Upper lobe of left lung (tissue), 6 donors: ENCODE results near the gene UBASH3A. TPM values are rescaled to one million over a fixed set of nuclear protein-coding genes. Genes with fewer than 3 reads are reported as not detected.
"Not testable (repeated sequence)": the region's sequence is repeated elsewhere in the genome, so short reads cannot be mapped to it uniquely, and the experiment has no call there.

Source experiments
- ATAC-seq, 2 donors: fragments of 200-7000 bp; cut with Tn5 transposase; one replicate each; pipeline ENCODE4 v1.9.1; 2022; ENCODE audit warnings: mild to moderate bottlenecking in 2 of 2, moderate library complexity in 2 of 2; ENCODE audit not compliant: low FRiP score in 2 of 2
- DNase-seq, 2 donors: peaks; one replicate each; pipeline ENCODE4 v3.0.0-alpha.2; 2019 to 2020
- H3K27ac ChIP-seq, 4 donors: fragments of 200-600 bp; sonication (generic); one replicate each; pipeline ENCODE4 v1.5.1; 2016 to 2019
- H3K27me3 ChIP-seq, 4 donors: fragments of 200-600 bp; sonication (generic); one replicate each; pipeline ENCODE4 v1.5.1; 2017 to 2019
- H3K36me3 ChIP-seq, 4 donors: fragments of 200-600 bp; sonication (generic); one replicate each; pipeline ENCODE4 v1.5.1; 2016 to 2019
- H3K4me1 ChIP-seq, 4 donors: fragments of 200-600 bp; sonication (generic); one replicate each; pipeline ENCODE4 v1.5.1; 2018 to 2019
- H3K4me3 ChIP-seq, 4 donors: fragments of 200-600 bp; sonication (generic); one replicate each; pipeline ENCODE4 v1.5.1; 2017 to 2019; ENCODE audit warnings: mild to moderate bottlenecking in 2 of 4, moderate library complexity in 1 of 4
- H3K9me3 ChIP-seq, 4 donors: fragments of 200-600 bp; sonication (generic); one replicate each; pipeline ENCODE4 v1.5.1; 2018 to 2019
- CTCF ChIP-seq, 6 experiments: fragments of 450-650 bp in 4 of 6; fragments of 200-600 bp in 2 of 6; sonication (generic) in 2 of 6; IDR thresholded peaks; one replicate each; pipeline ENCODE4 v1.5.1; 2016 to 2019; ENCODE audit warnings: antibody characterized with exemption in 6 of 6
- EP300 ChIP-seq, 4 donors: sonication (generic); formaldehyde crosslinking; IDR thresholded peaks; one replicate each; pipeline ENCODE4 v1.5.1; 2017; ENCODE audit warnings: antibody characterized with exemption in 4 of 4, control low read depth in 2 of 4
- POLR2A ChIP-seq, 4 donors: fragments of 450-650 bp; IDR thresholded peaks; one replicate each; pipeline ENCODE4 v1.5.1; 2016 to 2017; ENCODE audit warnings: antibody characterized with exemption in 4 of 4, mild to moderate bottlenecking in 2 of 4
- POLR2AphosphoS5 ChIP-seq, 2 donors: sonication (generic); formaldehyde crosslinking; IDR thresholded peaks; one replicate each; pipeline ENCODE4 v1.5.1; 2017; ENCODE audit warnings: antibody characterized with exemption in 2 of 2
- WGBS, 2 donors: methylation state at CpG; one replicate each; pipeline ENCODE4 v1.1.5; 2017 to 2018; 5-methylcytosine and 5-hydroxymethylcytosine counted together
- total RNA-seq, 6 donors: library from RNA; depleted of rRNA in 4 of 6; stranded (reverse); fragments of >200 nt in 4 of 6; gene quantifications; one replicate each; pipeline versions ENCODE4 v1.1.0 to v1.2.1, GENCODE V29; 2016 to 2021
- donor health status: DM: no; HTN: no; CAD: no; lungs with moderate emphysema.
- donor health status: DM: no; HTN: yes; CAD: no; lungs with severe emphysema.

The UBASH3A gene
- total RNA-seq, 6 donors from 2014 or later: 1.4 to 7.3 (median 2.9) TPM; not detected in 1

GRCh38 chr21:42467140-42467983 lies 63.7 kb downstream of the UBASH3A start:
- ATAC-seq: peak in 1 of 2 donors; percentile 53
- H3K9me3 ChIP-seq: no peaks in the 10 kb centered on the region
- H3K36me3 ChIP-seq: no peaks in the 10 kb centered on the region
- H3K4me3 ChIP-seq: no peak overlapping the region
- no peaks in the 10 kb centered on the region for H3K27me3 ChIP-seq
- peaks cover 9 to 25% (median 14%) of the 10 kb centered on the region in 4 donors for H3K4me1 ChIP-seq
- TF ChIP-seq EP300 (IDR thresholded peaks at IDR 0.05): no peak
- no peak for TF ChIP-seq POLR2AphosphoS5 (IDR thresholded peaks at IDR 0.05)
- TF ChIP-seq CTCF (IDR thresholded peaks at IDR 0.05): peak in 2 of 6 experiments; percentile 16 to 27
- no peak overlapping the region for H3K27ac ChIP-seq
- DNase-seq: peak in 1 of 2 donors; percentile 22
- 45 to 47% methylated on average over 12 of the region's 12 CpGs for WGBS, 2 donors

GRCh38 chr21:42468491-42469131 lies 64.9 kb downstream of the UBASH3A start:
- Histone ChIP-seq H3K4me1 (peaks cover 9 to 19% (median 14%) of the 10 kb centered on the region in 4 donors), H3K27me3 (no peaks in the 10 kb centered on the region), H3K36me3 (no peaks in the 10 kb centered on the region), H3K27ac (no peak overlapping the region), H3K4me3 (no peak overlapping the region), H3K9me3 (no peaks in the 10 kb centered on the region)
- no peak for ATAC-seq
- DNase-seq: no peak
- TF ChIP-seq POLR2AphosphoS5 (IDR thresholded peaks at IDR 0.05) (no peak), CTCF (IDR thresholded peaks at IDR 0.05) (no peak), EP300 (IDR thresholded peaks at IDR 0.05) (no peak), POLR2A (IDR thresholded peaks at IDR 0.05) (no peak)
- 74 to 84% methylated on average over 6 of the region's 6 CpGs for WGBS, 2 donors

- ATAC-seq: no peak
- no peak overlapping the region for H3K4me3 ChIP-seq
- no peaks in the 10 kb centered on the region for H3K27me3 ChIP-seq
- 81 to 94% methylated on average over 2 of the region's 2 CpGs for WGBS, 2 donors
- no peaks in the 10 kb centered on the region for H3K36me3 ChIP-seq
- H3K27ac ChIP-seq: no peak overlapping the region
- peaks cover 9 to 21% (median 14%) of the 10 kb centered on the region in 4 donors for H3K4me1 ChIP-seq
- TF ChIP-seq POLR2AphosphoS5 (IDR thresholded peaks at IDR 0.05): no peak
- no peak for TF ChIP-seq EP300 (IDR thresholded peaks at IDR 0.05)
- no peak for TF ChIP-seq CTCF (IDR thresholded peaks at IDR 0.05)
- TF ChIP-seq POLR2A (IDR thresholded peaks at IDR 0.05): no peak
- no peak for DNase-seq
- no peaks in the 10 kb centered on the region for H3K9me3 ChIP-seq
Measured at GRCh38 chr21:42469272-42469671, 65.6 kb downstream of the UBASH3A start.

GRCh38 chr21:42469726-42470125 lies 66.0 kb downstream of the UBASH3A start:
- H3K4me1 ChIP-seq: peaks cover 8 to 17% (median 12%) of the 10 kb centered on the region in 4 donors
- not testable (repeated sequence) for H3K27ac ChIP-seq, H3K27me3 ChIP-seq, DNase-seq, ATAC-seq, H3K9me3 ChIP-seq, H3K4me3 ChIP-seq, H3K36me3 ChIP-seq
- 94 to 96% methylated on average over 4 of the region's 4 CpGs for WGBS, 2 donors

- Histone ChIP-seq H3K27me3 (no peaks in the 10 kb centered on the region), H3K4me3 (no peak overlapping the region), H3K27ac (no peak overlapping the region), H3K9me3 (no peaks in the 10 kb centered on the region), H3K4me1 (peaks cover 0 to 8% (median 2%) of the 10 kb centered on the region in 4 donors), H3K36me3 (no peaks in the 10 kb centered on the region)
- DNase-seq (no peak), ATAC-seq (no peak)
- WGBS, 2 donors: 89 to 94% methylated on average over 9 of the region's 9 CpGs
- TF ChIP-seq EP300 (IDR thresholded peaks at IDR 0.05) (no peak), POLR2A (IDR thresholded peaks at IDR 0.05) (no peak), CTCF (IDR thresholded peaks at IDR 0.05) (no peak), POLR2AphosphoS5 (IDR thresholded peaks at IDR 0.05) (no peak)
Measured at GRCh38 chr21:42471206-42471605, 67.5 kb downstream of the UBASH3A start.
